K562 (cell line): ENCODE measurements around the gene NES. TPM values are rescaled to one million over a fixed set of nuclear protein-coding genes. Genes with fewer than 3 reads are reported as not detected.

Experiments
- ADNP ChIP-seq: fragments of 200-800 bp; sonication (Bioruptor generic); IDR thresholded peaks from 2 replicates; pipeline ENCODE4 v1.6.1; 2016; ENCODE audit warnings: missing genetic modification characterization, missing compliant biosample characterization
- ATF6 ChIP-seq: sonication (generic); formaldehyde crosslinking; IDR thresholded peaks from 2 replicates; pipeline ENCODE4 v1.4.0; 2020; ENCODE audit warnings: mild to moderate bottlenecking, missing genetic modification reagents
- CEBPB ChIP-seq: fragments of 450-650 bp; IDR thresholded peaks from 2 replicates; pipeline ENCODE4 v1.6.1; 2016; ENCODE audit warnings: missing genetic modification characterization, missing compliant biosample characterization
- EGR1 ChIP-seq: fragments of 450-650 bp; conservative IDR thresholded peaks from 2 replicates; pipeline ENCODE4 v1.6.1; 2017; ENCODE audit warnings: mild to moderate bottlenecking
- HDAC2 ChIP-seq: fragments of 450-650 bp; IDR thresholded peaks from 2 replicates; pipeline ENCODE4 v1.6.1; 2016; ENCODE audit warnings: mild to moderate bottlenecking
- JUND ChIP-seq, 2 experiments: IDR thresholded peaks; 2 replicates in 1 of 2; 3 replicates in 1 of 2; pipeline ENCODE4 v1.6.1; 2011; ENCODE audit warnings: borderline replicate concordance in 2 of 2, low read depth in 2 of 2, low read length in 2 of 2, improper control_type of control experiment in 1 of 2, missing biosample characterization in 1 of 2, missing genetic modification characterization in 1 of 2, missing genetic modification reagents in 1 of 2
- NFRKB ChIP-seq: fragments of 450-650 bp; IDR thresholded peaks from 2 replicates; pipeline ENCODE4 v1.6.1; 2016; ENCODE audit warnings: low read depth
- PHF21A ChIP-seq: fragments of 450-650 bp; IDR thresholded peaks from 2 replicates; pipeline ENCODE4 v1.6.1; 2017; ENCODE audit warnings: low read depth, borderline replicate concordance
- RBM25 ChIP-seq: fragments of 200-400 bp; formaldehyde crosslinking; IDR thresholded peaks from 2 replicates; pipeline ENCODE4 v1.6.1; 2018; ENCODE audit warnings: low read length, low read depth, moderate library complexity; ENCODE audit not compliant: severe bottlenecking
- SRF ChIP-seq, 2 experiments: fragments of 250-450, 450-650 bp in 1 of 2; sonication (Bioruptor Pico) in 1 of 2; sonication (generic) in 1 of 2; formaldehyde crosslinking; IDR thresholded peaks; 2 replicates each; pipeline versions ENCODE4 v1.5.0 to v1.5.1; 2020 to 2022; ENCODE audit warnings: mild to moderate bottlenecking in 1 of 2, missing genetic modification reagents in 1 of 2
- SRSF7 ChIP-seq: fragments of 200-400 bp; formaldehyde crosslinking; optimal IDR thresholded peaks from 2 replicates; pipeline ENCODE3; 2017; ENCODE audit warnings: mild to moderate bottlenecking, low read depth, low read length
- YY1 ChIP-seq, 3 experiments: IDR thresholded peaks; 2 replicates each; pipeline ENCODE4 v1.6.1; 2011; ENCODE audit warnings: low read length in 2 of 3, mild to moderate bottlenecking in 2 of 3, moderate library complexity in 2 of 3, borderline replicate concordance in 1 of 3, control low read depth in 1 of 3, low read depth in 1 of 3; ENCODE audit not compliant: insufficient read depth in 3 of 3, insufficient replicate concordance in 2 of 3, control insufficient read depth in 1 of 3, insufficient read length in 1 of 3; ENCODE audit errors: extremely low read depth in 1 of 3
- ZNF316 ChIP-seq: fragments of 450-650 bp; IDR thresholded peaks from 2 replicates; pipeline ENCODE4 v1.6.1; 2016
- ZNF696 ChIP-seq: fragments of 250-450 bp; sonication (Bioruptor Pico); conservative IDR thresholded peaks from 2 replicates; pipeline ENCODE4 v1.4.0; 2020; ENCODE audit warnings: mild to moderate bottlenecking, moderate library complexity
- ZNF766 ChIP-seq: fragments of 200-800 bp; sonication (Bioruptor generic); conservative IDR thresholded peaks from 2 replicates; pipeline ENCODE4 v1.6.1; 2016; ENCODE audit warnings: missing genetic modification characterization, missing compliant biosample characterization
- ZSCAN32 ChIP-seq: fragments of 450-650 bp; formaldehyde crosslinking; IDR thresholded peaks from 2 replicates; pipeline ENCODE4 v1.4.0; 2020; ENCODE audit warnings: mild to moderate bottlenecking, moderate library complexity
- polyA plus RNA-seq, 8 experiments: library from polyadenylated mRNA; depleted of rRNA in 4 of 8; stranded (reverse) in 5 of 8; unstranded in 3 of 8; fragments of >200 nt; fragmentation: Nextera tagmentation in 2 of 8; fragmentation: Illumina TruSeq in 1 of 8; extraction: Ambion mirVana in 2 of 8; extraction: Trizol in 1 of 8; gene quantifications; 2 replicates each; pipeline versions ENCODE4 v1.2.1 to v1.2.3, GENCODE V29; 2011 to 2014; ENCODE audit warnings: inconsistent platforms in 1 of 8, missing spikeins in 1 of 8
- total RNA-seq, 7 experiments: library from RNA; depleted of rRNA in 6 of 7; stranded (reverse); fragments of >200 nt in 6 of 7; fragmentation: Illumina TruSeq in 2 of 7; extraction: Trizol in 2 of 7; gene quantifications; 2 replicates each; pipeline versions ENCODE4 v1.2.1 to v1.2.3, GENCODE V29; 2011 to 2021; ENCODE audit warnings: low replicate concordance in 1 of 7
- TF ChIP-seq, protein P1 (sequence below): fragments of 450-650 bp; IDR thresholded peaks from 2 replicates; pipeline ENCODE4 v1.6.1; 2017; ENCODE audit warnings: antibody characterized with exemption, mild to moderate bottlenecking
- TF ChIP-seq, protein P2 (sequence below): sonication (generic); IDR thresholded peaks from 2 replicates; pipeline ENCODE4 v1.6.1; 2016

The NES gene
- total and polyA plus RNA-seq, 9 of the 15 experiments (the other 6 are each of a cell fraction or from before 2014, with no cell fraction given) = 0.10 to 8.6 (median 4.2) TPM

- TF ChIP-seq SRF (CRISPR knock-in tag; IDR thresholded peaks at IDR 0.05) = 0 out of 4 replicates have a peak, but pooled peaks of 1 of the 2 experiments have one; percentile 38
- peak; percentile 10; the same call in 1 of the 2 replicates for TF ChIP-seq PHF21A
- TF ChIP-seq EGR1 = peak; percentile 64
- TF ChIP-seq JUND (IDR thresholded peaks at IDR 0.05; ENCODE audit: borderline replicate concordance, low read depth, low read length) = no peak
- 0 out of 3 replicates have a peak, but pooled peaks have one; percentile 14 for TF ChIP-seq JUND (tag; IDR thresholded peaks at IDR 0.05; ENCODE audit: borderline replicate concordance, low read depth, low read length)
- TF ChIP-seq SRSF7 = no peak
- peak; percentile 28; the same call in 1 of the 2 replicates for TF ChIP-seq NFRKB
- 0 out of 2 replicates have a peak, but pooled peaks have one; percentile 14 for TF ChIP-seq ZSCAN32 (CRISPR knock-in tag)
- TF ChIP-seq ADNP = peak; percentile 86; the same call in 1 of the 2 replicates
- peak; percentile 73 for TF ChIP-seq RBM25
- TF ChIP-seq, protein P1, sequence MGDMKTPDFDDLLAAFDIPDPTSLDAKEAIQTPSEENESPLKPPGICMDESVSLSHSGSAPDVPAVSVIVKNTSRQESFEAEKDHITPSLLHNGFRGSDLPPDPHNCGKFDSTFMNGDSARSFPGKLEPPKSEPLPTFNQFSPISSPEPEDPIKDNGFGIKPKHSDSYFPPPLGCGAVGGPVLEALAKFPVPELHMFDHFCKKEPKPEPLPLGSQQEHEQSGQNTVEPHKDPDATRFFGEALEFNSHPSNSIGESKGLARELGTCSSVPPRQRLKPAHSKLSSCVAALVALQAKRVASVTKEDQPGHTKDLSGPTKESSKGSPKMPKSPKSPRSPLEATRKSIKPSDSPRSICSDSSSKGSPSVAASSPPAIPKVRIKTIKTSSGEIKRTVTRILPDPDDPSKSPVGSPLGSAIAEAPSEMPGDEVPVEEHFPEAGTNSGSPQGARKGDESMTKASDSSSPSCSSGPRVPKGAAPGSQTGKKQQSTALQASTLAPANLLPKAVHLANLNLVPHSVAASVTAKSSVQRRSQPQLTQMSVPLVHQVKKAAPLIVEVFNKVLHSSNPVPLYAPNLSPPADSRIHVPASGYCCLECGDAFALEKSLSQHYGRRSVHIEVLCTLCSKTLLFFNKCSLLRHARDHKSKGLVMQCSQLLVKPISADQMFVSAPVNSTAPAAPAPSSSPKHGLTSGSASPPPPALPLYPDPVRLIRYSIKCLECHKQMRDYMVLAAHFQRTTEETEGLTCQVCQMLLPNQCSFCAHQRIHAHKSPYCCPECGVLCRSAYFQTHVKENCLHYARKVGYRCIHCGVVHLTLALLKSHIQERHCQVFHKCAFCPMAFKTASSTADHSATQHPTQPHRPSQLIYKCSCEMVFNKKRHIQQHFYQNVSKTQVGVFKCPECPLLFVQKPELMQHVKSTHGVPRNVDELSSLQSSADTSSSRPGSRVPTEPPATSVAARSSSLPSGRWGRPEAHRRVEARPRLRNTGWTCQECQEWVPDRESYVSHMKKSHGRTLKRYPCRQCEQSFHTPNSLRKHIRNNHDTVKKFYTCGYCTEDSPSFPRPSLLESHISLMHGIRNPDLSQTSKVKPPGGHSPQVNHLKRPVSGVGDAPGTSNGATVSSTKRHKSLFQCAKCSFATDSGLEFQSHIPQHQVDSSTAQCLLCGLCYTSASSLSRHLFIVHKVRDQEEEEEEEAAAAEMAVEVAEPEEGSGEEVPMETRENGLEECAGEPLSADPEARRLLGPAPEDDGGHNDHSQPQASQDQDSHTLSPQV = no peak
- TF ChIP-seq, protein P2, sequence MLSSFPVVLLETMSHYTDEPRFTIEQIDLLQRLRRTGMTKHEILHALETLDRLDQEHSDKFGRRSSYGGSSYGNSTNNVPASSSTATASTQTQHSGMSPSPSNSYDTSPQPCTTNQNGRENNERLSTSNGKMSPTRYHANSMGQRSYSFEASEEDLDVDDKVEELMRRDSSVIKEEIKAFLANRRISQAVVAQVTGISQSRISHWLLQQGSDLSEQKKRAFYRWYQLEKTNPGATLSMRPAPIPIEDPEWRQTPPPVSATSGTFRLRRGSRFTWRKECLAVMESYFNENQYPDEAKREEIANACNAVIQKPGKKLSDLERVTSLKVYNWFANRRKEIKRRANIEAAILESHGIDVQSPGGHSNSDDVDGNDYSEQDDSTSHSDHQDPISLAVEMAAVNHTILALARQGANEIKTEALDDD = peak; percentile 69; the same call in 1 of the 2 replicates
- TF ChIP-seq YY1 (IDR thresholded peaks at IDR 0.05; ENCODE audit: borderline replicate concordance in 1 of 3, control insufficient read depth in 1 of 3, extremely low read depth in 1 of 3, insufficient read depth in 3 of 3, insufficient read length in 1 of 3, insufficient replicate concordance in 2 of 3, low read depth in 1 of 3, low read length in 2 of 3) = peak in 1 of 3 experiments; percentile 9
- no peak for TF ChIP-seq ATF6 (CRISPR knock-in tag)
- peak; percentile 94 for TF ChIP-seq HDAC2
- TF ChIP-seq ZNF766 (CRISPR knock-in tag) = peak; percentile 61
- TF ChIP-seq ZNF316 = no peak
- no peak for TF ChIP-seq ZNF696 (CRISPR knock-in tag)
- TF ChIP-seq CEBPB = no peak
Measured at GRCh38 chr1:156662005-156662799, 15.0 kb downstream of the NES start (continued).
